GM12872 (cell line): ENCODE data around the gene CLDN24.
A peak's percentile ranks its signal among the peaks of the same experiment; 100 is the strongest.

Experiments
- CTCF ChIP-seq: IDR thresholded peaks from 3 replicates; pipeline ENCODE4 v1.5.1; 2011; ENCODE audit warnings: low read depth, mild to moderate bottlenecking, low read length, moderate library complexity; ENCODE audit not compliant: insufficient read depth

The CLDN24 gene

DNA sequence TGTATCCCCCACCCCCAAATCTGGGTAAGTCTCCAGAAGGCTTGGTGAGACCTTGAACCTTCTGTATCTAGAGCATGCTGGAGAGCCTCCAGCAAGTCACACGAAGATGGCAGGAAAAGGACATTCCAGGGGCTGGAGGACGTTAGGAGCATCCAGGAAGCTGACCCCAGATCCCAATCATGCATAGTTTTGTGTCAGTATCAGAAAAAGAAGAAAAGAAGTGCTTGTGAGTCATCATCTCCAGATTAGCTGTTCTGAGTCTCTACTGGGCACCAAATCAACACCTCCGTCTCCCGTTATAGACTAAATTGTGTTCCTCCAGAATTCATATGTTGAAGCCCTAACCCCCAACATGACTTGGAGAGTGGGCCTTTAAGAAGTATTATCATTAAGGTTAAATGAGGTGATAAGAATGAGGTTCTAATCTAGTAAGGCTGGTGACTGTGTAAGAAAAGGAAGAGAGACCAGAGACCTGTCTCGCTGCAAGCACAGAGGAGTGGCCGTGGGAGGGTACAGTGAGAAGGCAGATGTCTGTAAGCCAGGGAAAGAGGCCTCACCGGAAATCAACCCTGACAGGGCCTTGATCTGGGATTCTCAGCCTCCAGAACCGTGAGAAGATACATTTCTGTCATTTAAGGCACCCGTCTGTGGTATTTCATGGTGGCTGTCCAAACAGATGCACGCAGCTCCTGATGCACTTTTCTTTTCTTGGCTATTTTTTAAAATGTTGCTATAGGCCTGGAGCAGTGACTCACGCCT lies 38.1 kb upstream of the CLDN24 start:
- TF ChIP-seq CTCF: no peak

DNA sequence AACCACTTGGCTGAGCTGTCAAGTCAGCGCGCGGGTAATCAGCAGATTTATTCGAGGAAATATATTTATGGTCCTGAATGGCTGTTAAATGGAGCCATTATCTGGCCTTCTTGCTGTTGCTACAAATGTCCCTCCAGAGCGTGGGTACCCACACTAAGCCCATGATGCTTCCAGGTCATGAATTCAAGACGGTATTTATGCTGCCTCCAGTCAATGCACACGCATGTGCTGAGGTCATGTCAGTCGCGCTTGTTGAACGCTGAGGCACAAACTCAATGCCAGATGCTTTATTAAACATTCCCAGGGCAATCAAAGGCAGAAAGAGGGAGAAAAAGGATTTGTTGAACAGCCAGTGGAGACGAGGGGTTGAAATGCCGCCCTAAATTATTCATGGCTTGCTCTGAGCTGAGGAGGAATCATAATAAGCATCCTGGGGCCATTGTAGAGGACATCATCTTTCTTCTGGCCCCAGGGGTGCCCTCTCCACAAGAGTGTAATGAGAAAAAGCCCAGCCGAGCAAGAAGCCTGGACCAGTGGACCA lies 36.1 kb upstream of the CLDN24 start:
- TF ChIP-seq CTCF: no peak

DNA sequence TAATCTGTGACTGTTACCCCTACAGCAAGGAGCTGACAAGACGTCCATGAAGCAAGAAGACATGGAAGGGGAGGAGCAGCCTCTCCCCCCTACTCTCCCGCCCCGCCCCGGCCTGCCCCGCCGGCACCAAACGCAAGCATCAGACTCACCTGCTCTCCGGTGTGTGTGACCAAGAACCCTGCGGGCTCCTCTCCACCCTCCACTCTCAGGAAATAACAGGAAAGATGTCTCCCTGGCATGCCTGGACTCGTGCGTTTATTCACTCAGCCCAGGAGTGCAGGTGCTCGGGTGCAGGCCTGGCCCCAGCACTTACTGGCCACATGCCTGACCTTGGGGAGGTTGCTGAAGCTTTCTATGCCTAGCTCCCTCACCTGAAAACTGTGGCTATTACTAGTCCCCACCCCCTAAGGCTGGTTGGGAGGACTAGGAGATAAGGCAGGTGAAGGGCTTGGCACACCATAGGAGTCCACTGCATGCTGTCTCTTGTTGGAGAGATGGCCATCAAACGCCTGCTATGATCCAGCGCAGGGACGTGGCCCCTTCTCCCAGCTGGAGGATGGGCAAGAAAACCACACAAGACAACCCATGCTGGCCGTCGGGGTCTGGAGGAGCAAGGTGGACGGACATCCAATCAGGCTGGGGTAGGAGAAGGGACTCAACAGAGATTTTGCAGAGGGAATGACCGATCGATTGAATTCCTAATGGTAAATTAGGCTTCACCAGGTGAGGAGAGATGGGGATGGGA lies 34.9 kb upstream of the CLDN24 start:
- no peak for TF ChIP-seq CTCF

DNA sequence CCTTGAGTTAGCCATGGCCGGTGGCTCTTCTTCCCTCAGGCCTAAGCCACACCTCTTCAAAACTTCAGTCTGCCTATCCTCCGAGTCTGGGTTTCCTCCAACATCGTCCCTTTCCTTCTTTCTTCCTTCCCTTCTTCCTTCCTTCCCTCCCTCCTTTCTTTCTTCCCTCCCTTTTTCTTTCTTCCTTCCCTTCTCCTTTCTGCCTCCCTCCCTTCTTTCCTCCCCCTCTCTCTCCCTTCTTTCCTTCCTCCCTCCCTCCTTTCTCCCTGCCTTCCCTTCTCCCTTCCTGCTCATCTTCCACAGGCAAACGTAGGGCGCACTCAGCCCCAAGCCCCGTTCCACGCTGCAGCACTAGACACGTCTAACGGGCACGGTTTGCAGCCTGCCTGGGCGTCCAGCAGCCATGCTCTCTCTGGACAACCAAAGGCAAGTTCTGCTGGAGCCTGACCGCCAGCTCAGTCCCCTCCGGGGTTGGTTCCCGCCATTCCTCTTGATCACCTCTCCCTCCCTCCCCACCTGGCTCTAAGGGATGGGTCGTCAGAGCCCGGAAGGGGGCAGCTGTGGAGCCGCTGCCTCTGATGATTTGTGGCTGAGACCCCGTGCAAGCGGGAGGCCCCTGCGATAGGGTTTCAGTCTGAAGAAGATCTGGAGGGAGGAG lies 34.1 kb upstream of the CLDN24 start:
- TF ChIP-seq CTCF: no peak

DNA sequence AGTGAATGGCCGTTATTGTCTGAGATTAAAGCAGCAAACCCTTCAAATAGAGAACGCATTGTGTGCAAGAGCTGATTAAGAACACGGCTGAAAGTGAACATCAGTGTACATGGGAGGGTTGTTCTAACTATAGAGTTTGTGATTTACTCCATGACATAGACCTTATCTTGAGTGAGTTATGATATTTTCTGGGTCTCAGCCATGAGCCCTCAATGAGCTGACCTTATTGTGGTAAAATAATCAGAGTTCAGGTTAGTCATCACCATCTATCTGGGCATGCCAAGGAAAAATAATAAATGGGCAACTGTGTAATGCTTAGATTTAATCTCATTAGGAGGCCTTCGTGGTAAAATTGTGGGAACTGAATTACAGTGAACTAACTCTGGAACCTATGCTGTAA lies 33.2 kb upstream of the CLDN24 start:
- TF ChIP-seq CTCF: no peak

DNA sequence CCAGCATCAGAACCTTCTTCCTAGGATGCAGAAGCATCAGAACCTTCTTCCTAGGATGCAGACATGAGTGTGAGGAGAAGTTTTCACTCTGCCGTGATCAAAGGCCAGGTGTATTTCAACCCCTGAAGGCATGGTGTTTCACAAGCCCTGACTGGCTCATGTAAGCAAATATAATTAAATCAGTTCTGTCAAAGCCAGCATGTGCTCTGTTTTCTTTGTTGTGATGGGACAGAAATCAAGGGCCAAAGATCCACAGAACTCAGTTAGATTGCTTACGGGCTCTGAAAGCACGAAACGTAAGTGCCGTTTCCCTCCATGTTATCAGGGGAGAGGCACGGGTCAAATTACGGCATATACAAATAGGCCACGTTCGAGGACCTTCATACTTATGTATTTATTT lies 32.0 kb upstream of the CLDN24 start:
- no peak for TF ChIP-seq CTCF

DNA sequence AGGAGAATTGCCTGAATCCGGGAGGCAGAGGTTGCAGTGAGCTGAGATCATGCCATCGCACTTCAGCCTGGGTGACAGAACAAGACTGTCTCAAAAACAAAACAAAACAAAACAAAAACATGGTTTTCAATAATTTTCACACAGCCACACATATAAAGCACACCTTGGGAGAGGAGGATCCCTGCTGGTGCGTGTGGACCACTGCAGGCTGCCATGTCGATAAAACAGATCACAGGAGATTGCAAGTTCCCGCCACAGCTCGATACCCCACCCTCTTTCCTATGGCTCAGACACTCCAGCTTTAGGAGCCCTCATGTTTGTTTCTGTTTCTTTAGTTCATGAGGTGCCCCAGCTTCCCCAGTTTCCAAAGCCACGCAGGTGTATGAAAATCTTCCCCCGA lies 31.3 kb upstream of the CLDN24 start:
- peak; percentile 5; the same call in 1 of the 3 replicates for TF ChIP-seq CTCF
